Central memory CD8-positive, alpha-beta T cell (primary cell): ENCODE measurements around the gene CLDN1.
A peak's percentile ranks its signal among the peaks of the same experiment; 100 is the strongest.

Experiments
- ATAC-seq: fragments of 150-1000 bp; cut with Tn5 transposase; replicated peaks from 2 replicates; pipeline ENCODE4 v1.10.0; 2022; ENCODE audit warnings: mild to moderate bottlenecking, moderate FRiP score, moderate number of reproducible peaks; ENCODE audit not compliant: poor library complexity, severe bottlenecking; ENCODE audit errors: extremely low read depth
- DNase-seq, 2 donors: peaks; one replicate each; pipeline ENCODE4 v3.0.0; 2021; ENCODE audit warnings: low spot score in 2 of 2
- H3K27ac Mint-ChIP-seq: one replicate; pipeline ENCODE4 v1.8.0; 2022; ENCODE audit warnings: low read depth, mild to moderate bottlenecking, moderate library complexity, mixed read lengths
- H3K27me3 Mint-ChIP-seq: one replicate; pipeline ENCODE4 v1.8.0; 2022; ENCODE audit warnings: mixed read lengths
- H3K36me3 Mint-ChIP-seq: one replicate; pipeline ENCODE4 v1.8.0; 2022; ENCODE audit warnings: mild to moderate bottlenecking, moderate library complexity, mixed read lengths; ENCODE audit not compliant: insufficient read depth
- H3K4me1 Mint-ChIP-seq: one replicate; pipeline ENCODE4 v1.8.0; 2022; ENCODE audit warnings: mixed read lengths
- H3K4me3 Mint-ChIP-seq: one replicate; pipeline ENCODE4 v1.8.0; 2022; ENCODE audit warnings: mild to moderate bottlenecking, moderate library complexity, mixed read lengths
- H3K9me3 Mint-ChIP-seq: one replicate; pipeline ENCODE4 v1.8.0; 2022; ENCODE audit warnings: mixed read lengths

CLDN1 gene

DNA sequence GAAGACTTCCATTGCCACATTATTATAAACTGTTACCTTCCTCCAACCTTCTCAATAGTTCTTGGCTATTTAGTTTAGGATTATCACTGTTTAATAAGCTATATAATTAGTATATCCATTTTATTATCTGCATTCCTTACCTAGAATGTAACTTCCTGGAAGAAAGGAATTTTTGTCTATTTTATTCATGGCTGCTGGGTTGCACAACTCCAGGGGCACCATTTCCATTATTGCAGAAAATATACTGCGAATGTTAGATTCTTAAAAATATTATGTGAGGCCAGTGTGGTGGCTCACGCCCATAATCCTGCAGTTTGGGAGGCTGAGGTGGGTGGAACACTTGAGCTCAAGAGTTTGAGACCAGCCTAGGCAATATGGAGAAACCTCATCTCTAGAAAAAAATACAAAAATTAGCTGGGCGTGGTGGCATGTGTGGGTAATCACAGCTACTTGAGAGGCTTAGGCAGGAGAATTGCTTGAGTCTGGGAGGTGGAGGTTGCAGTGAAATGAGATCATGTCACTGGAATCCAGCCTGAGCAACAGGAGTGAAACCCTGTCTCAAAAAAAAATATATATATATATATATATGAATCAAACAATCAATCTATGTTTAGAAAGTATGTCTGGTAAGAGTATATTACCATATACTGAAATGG lies 19.9 kb downstream of the CLDN1 start:
- no peak overlapping the region for H3K4me3 Mint-ChIP-seq
- ATAC-seq = no peak
- no peaks in the 10 kb centered on the region for H3K36me3 Mint-ChIP-seq
- no peak overlapping the region for H3K27ac Mint-ChIP-seq
- peaks cover 5% of the 10 kb centered on the region for H3K4me1 Mint-ChIP-seq
- no peak for DNase-seq
- H3K9me3 Mint-ChIP-seq = no peaks in the 10 kb centered on the region
- peaks cover 32% of the 10 kb centered on the region for H3K27me3 Mint-ChIP-seq

DNA sequence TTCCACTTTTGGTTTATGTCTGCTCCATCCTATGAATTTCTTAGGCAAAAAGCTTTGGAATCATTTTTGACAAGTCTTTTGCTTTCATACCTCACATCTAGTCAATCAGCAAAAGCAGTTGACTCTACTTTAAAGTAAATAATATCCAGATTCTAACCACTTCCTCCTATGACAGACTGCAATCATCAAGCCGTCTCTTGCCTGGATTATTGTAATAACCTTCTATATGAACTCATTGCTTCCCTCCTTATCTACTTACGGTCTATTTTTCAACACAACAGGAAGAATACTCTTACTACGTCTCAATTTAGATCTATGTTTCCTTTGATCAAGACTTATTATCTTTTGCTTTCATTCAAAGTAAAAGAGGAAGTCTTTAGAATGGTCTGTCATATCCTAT lies 20.7 kb downstream of the CLDN1 start:
- H3K4me1 Mint-ChIP-seq = peaks cover 5% of the 10 kb centered on the region
- no peak overlapping the region for H3K4me3 Mint-ChIP-seq

DNA sequence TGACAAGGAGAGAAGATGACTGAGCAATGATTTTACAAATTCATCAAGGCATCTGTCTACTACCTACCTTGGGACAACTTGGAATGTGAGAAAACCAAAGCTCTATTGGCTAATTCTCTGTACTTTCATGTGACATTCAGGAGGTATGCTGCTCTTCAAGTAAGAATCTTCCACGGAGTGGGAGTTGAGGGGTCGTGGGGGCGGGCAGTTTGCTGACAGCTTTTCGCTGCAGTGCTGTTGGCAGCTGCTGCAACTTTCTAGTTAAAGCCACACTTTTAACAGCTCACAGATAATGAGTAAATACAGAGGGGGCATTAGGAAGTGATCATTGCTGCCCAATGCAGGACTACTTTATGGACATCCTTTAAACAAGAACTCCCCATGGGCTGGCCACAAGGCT lies 22.3 kb downstream of the CLDN1 start:
- DNase-seq (no peak), ATAC-seq (no peak)
- H3K9me3 Mint-ChIP-seq = no peaks in the 10 kb centered on the region
- peaks cover 5% of the 10 kb centered on the region for H3K4me1 Mint-ChIP-seq
- no peak overlapping the region for H3K27ac Mint-ChIP-seq
- H3K4me3 Mint-ChIP-seq = no peak overlapping the region
- no peaks in the 10 kb centered on the region for H3K36me3 Mint-ChIP-seq
- peaks cover 32% of the 10 kb centered on the region for H3K27me3 Mint-ChIP-seq

More for the DNA sequence above, 20.7 kb downstream of the CLDN1 start:
- H3K27ac Mint-ChIP-seq = no peak overlapping the region
- H3K9me3 Mint-ChIP-seq = no peaks in the 10 kb centered on the region
- no peaks in the 10 kb centered on the region for H3K36me3 Mint-ChIP-seq
- DNase-seq = no peak
- ATAC-seq = peak; percentile 49
- peaks cover 32% of the 10 kb centered on the region for H3K27me3 Mint-ChIP-seq

DNA sequence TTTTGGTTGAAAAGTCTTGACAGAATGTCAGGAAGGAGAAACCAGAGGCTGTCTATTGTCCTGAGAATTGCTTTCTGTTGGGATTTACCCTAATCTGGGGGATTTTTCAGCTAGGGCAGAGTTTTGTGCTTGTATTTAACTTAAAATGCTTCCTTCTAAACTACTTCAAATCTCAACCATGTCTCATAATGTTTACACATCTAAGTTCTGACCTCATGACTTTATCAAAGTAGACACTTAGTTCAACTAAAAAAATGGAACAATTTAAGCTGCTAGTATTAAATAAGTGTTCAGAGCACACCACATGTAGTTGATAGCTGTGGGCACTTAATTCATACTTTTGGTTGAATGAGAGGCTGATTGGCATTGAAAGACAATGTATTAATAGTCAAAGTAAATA lies 28.2 kb downstream of the CLDN1 start:
- DNase-seq = no peak
- Mint-ChIP-seq H3K4me3 (no peak overlapping the region), H3K27ac (no peak overlapping the region), H3K36me3 (peaks cover 2% of the 10 kb centered on the region), H3K27me3 (peaks cover 8% of the 10 kb centered on the region), H3K9me3 (peaks cover 13% of the 10 kb centered on the region), H3K4me1 (no peaks in the 10 kb centered on the region)
- ATAC-seq = no peak

DNA sequence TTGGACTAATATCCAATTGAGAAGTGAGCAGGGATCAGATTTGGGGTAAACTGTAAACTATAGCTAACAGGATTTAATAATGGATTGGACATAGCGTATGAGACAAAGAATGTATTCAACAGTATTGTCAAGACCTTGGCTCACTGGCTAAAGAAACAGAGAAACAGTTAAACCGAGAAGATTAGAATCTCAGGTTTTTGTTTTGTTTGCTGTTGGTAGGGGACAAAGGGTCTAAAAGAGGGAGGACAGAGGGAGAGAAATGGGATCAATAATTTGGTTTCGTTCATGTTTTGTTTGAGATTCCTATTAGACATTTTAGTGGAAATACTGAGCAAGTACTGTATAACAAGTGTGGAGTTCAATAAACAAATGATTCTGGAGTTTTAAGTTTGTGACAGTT lies 28.6 kb downstream of the CLDN1 start:
- Mint-ChIP-seq H3K4me1 (no peaks in the 10 kb centered on the region), H3K9me3 (peaks cover 13% of the 10 kb centered on the region), H3K36me3 (peaks cover 2% of the 10 kb centered on the region), H3K27ac (no peak overlapping the region), H3K27me3 (peaks cover 8% of the 10 kb centered on the region), H3K4me3 (no peak overlapping the region)
- ATAC-seq = no peak
- DNase-seq = no peak

DNA sequence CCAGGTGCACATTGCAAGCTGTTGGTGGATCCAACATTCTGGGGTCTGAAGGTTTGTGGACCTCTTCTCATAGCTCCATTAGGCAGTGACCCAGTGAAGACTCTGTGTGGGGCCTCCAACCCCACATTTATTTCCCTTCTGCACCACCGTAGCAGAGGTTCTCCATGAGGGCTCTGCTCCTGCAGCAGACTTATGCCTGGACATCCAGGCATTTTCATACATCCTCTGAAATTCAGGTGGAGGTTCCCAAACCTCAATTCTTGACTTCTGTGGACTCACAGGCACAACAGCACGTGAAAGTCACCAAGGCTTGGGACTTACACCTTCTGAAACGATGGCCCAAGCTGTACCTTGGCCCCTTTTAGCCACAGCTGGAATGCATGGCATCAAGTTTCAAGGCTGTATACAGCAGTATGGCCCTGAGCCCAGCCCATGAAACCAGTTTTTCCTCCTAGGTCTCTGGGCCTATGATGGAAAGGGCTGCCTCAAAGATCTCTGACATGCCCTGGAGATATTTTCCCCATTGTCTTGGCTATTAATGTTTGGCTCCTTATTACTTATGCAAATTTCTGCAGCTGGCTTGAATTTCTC lies 30.2 kb downstream of the CLDN1 start:
- Mint-ChIP-seq H3K27ac (no peak overlapping the region), H3K27me3 (peaks cover 8% of the 10 kb centered on the region), H3K4me3 (no peak overlapping the region), H3K36me3 (peaks cover 2% of the 10 kb centered on the region), H3K9me3 (peaks cover 18% of the 10 kb centered on the region), H3K4me1 (no peaks in the 10 kb centered on the region)
- ATAC-seq = no peak
- no peak for DNase-seq

DNA sequence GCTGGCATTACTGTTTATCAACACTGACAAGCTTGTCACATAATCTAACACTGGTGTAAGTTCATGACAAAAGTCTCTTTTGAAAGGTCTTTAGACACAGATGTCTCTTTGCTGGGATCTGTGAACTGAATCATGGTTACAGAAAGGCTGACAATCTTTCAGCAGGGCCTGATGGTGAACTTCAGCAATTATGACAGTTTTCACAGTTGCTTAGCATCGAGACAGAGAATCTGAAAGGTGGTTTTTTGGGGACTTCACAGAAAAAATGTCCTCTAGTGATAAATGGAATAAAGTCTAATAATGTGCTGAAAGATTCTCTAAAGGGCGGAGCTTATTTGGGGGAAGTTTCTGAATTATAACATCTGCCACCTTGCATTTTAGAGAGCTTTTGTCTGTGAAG lies 32.3 kb downstream of the CLDN1 start:
- no peak overlapping the region for H3K27ac Mint-ChIP-seq
- no peaks in the 10 kb centered on the region for H3K4me1 Mint-ChIP-seq
- DNase-seq (no peak), ATAC-seq (no peak)
- H3K9me3 Mint-ChIP-seq = peaks cover 27% of the 10 kb centered on the region
- H3K27me3 Mint-ChIP-seq = peaks cover 8% of the 10 kb centered on the region
- peaks cover 2% of the 10 kb centered on the region for H3K36me3 Mint-ChIP-seq
- no peak overlapping the region for H3K4me3 Mint-ChIP-seq

DNA sequence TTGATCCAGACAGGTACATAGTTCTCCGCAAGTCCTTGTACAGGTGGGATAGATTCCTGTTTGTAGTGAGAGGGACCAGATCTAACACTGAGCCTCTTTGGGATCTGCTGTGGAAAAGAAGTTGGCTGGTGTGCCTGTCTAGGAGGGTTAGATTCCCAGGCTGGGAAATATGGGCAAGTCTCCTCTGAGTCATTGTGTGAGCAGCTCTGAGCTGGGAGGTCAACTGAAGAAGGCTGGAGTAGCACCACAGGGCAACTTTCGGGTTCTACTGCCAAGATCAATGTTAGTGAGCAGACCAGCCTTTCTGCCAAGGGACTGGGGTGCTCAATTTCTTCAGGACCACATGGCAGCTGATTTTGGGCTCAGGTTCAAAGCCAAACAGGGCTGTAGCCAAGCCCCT lies 33.4 kb downstream of the CLDN1 start:
- peaks cover 27% of the 10 kb centered on the region for H3K9me3 Mint-ChIP-seq

DNA sequence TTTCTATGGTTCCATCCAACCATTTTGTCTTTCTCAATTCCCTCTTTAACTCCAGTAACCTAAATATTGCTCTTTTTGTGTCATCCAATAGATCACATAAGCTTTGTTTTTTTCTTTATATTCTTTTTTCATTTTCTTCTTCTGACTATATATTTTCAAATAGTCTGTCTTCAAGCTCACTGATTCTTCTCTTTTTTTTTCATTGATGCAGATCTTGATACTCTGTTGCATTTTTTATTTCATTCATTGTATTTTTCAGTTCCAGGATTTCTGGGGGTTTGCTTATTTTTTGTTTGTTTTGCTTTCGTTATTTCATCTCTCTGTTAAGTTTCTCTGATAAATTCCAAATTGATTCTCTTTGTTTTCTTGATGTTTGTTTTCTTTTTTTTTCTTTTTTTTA lies 36.2 kb downstream of the CLDN1 start:
- H3K27me3 Mint-ChIP-seq = no peaks in the 10 kb centered on the region

More for the DNA sequence above, 33.4 kb downstream of the CLDN1 start:
- ATAC-seq (no peak), DNase-seq (no peak)
- H3K27ac Mint-ChIP-seq = no peak overlapping the region
- peaks cover 7% of the 10 kb centered on the region for H3K27me3 Mint-ChIP-seq
- H3K4me1 Mint-ChIP-seq = no peaks in the 10 kb centered on the region
- H3K4me3 Mint-ChIP-seq = no peak overlapping the region
- peaks cover 2% of the 10 kb centered on the region for H3K36me3 Mint-ChIP-seq

DNA sequence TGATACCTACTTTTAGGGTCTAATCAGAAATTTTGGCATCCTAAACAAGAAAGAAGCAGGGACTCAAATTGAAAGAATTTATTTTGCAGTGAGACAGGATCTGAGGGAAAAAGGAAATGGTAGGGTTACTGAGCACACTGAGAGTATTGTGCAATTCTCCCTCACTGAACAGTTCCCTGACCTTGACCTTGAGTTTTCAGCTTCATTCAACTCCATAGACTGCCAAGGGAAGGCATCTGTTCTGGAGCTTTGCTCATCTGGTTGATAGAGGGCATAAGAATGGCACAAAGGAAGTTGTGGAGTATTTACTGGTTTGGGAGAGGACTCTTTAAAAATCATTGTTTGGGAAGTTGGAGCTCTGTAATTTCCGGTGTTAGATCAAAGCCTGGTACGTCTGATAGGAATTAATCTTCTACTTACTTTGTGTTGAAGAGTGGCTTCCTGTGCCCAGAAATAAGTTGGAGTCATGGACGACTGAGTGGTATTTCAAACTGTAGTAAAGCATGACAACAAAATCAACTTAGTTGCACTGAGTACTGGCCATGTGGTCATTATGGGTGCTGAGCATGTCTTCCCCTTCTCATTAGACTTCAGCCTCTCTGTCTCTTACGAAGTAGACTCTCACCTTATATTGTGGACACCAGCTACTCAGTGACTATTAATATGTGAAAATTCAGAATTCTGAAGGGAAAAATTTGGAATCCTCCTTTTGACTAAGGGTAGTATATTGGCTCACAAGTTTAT lies 40.8 kb downstream of the CLDN1 start:
- Mint-ChIP-seq H3K27me3 (no peaks in the 10 kb centered on the region), H3K4me1 (no peaks in the 10 kb centered on the region), H3K4me3 (no peak overlapping the region), H3K27ac (no peak overlapping the region), H3K9me3 (peaks cover 9% of the 10 kb centered on the region), H3K36me3 (no peaks in the 10 kb centered on the region)
- no peak for ATAC-seq
- no peak for DNase-seq

More for the DNA sequence above, 36.2 kb downstream of the CLDN1 start:
- no peaks in the 10 kb centered on the region for H3K4me1 Mint-ChIP-seq
- DNase-seq (no peak), ATAC-seq (no peak)
- H3K4me3 Mint-ChIP-seq = no peak overlapping the region
- peaks cover 18% of the 10 kb centered on the region for H3K9me3 Mint-ChIP-seq
- H3K27ac Mint-ChIP-seq = no peak overlapping the region
- H3K36me3 Mint-ChIP-seq = no peaks in the 10 kb centered on the region

DNA sequence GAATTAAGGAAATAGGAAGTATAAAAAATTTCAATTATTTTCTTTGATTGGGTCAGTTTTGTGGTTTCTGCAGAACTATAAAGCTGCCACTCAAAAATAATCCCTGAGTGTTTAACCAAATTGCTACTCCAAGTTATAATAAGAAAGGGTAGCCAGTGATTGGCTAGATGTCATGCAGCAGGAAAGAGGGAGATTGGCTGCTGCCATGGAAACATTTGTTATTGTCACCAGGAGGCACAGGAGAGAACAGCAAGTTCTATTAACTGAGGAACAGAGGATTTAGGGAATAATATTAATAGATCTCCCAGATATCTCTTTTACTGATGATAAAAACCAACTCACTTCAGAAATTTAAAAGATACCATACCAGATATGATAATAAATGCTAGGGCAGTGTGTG lies 42.6 kb downstream of the CLDN1 start:
- Mint-ChIP-seq H3K27me3 (no peaks in the 10 kb centered on the region), H3K4me3 (no peak overlapping the region), H3K27ac (no peak overlapping the region), H3K36me3 (no peaks in the 10 kb centered on the region), H3K9me3 (no peaks in the 10 kb centered on the region), H3K4me1 (no peaks in the 10 kb centered on the region)
- no peak for DNase-seq
- no peak for ATAC-seq

DNA sequence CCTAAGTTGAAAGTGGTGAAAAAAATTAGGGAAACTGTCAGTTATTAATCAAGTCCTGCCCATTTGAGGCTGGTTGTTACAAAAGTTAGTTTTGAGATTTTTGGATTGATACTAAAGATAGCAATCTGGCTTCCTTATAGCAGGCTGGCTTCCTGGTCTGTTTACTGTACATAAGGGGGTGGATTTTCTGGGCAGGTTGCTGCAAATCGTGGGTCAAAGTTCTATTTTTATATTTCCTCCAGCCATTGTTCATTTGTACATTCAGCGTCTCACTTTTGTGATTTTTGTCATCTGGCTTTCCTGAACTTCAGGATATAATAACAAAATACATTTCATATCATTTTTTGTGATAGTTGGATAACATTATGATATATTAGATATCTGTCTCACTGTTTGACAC lies 49.5 kb downstream of the CLDN1 start:
- no peaks in the 10 kb centered on the region for H3K36me3 Mint-ChIP-seq
- H3K9me3 Mint-ChIP-seq = peaks cover 6% of the 10 kb centered on the region
- H3K27me3 Mint-ChIP-seq = peaks cover 11% of the 10 kb centered on the region
- no peak overlapping the region for H3K4me3 Mint-ChIP-seq
- no peaks in the 10 kb centered on the region for H3K4me1 Mint-ChIP-seq
- DNase-seq (no peak), ATAC-seq (no peak)
- no peak overlapping the region for H3K27ac Mint-ChIP-seq

DNA sequence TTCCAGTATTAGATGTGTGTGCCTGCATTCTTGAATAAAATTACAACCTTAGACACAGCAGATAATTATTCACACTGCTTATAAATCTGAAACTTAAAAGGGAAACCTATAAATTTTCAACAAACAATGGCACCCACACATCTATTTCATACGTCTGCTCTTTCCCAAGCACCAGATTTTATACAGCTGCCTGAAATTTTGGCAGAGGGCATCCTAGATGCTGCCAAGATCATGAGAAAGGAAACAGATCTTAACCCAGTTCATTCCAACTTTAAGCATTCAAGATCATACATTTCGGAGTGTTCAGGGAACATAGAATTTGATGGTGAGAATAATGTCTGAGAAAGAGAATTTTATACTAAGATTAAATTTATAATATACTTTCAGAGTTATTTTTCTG lies 53.1 kb downstream of the CLDN1 start:
- Mint-ChIP-seq H3K27ac (no peak overlapping the region), H3K4me1 (no peaks in the 10 kb centered on the region), H3K9me3 (peaks cover 6% of the 10 kb centered on the region), H3K27me3 (peaks cover 14% of the 10 kb centered on the region), H3K36me3 (no peaks in the 10 kb centered on the region), H3K4me3 (no peak overlapping the region)
- no peak for ATAC-seq
- DNase-seq = no peak
